Activated naive CD4-positive, alpha-beta T cell treated with anti-CD3 and anti-CD28 coated beads, Interleukin-2, amount 10 ng/mL, durations not matched to agents 7 days and 5 days (primary cell): ENCODE results near the gene OGFOD2.

Experiments
- CTCF ChIA-PET: fragments of 350-600 bp; sonication (Branson Sonifier 250); formaldehyde crosslinking; loops from one replicate; lab custom pipeline; 2021; ENCODE audit warnings: antibody characterized with exemption; lab: Charles Lee
- DNase-seq: peaks from one replicate; pipeline ENCODE4 v3.0.0-alpha.2; 2020
- H3K27ac Mint-ChIP-seq: one replicate; pipeline ENCODE4 v1.8.0; 2021; ENCODE audit warnings: mild to moderate bottlenecking, moderate library complexity, mixed read lengths
- H3K27me3 Mint-ChIP-seq: one replicate; pipeline ENCODE4 v1.8.0; 2021; ENCODE audit warnings: mild to moderate bottlenecking, mixed read lengths
- H3K36me3 Mint-ChIP-seq: one replicate; pipeline ENCODE4 v1.8.0; 2021; ENCODE audit warnings: mixed read lengths
- H3K4me1 Mint-ChIP-seq: one replicate; pipeline ENCODE4 v1.8.0; 2021; ENCODE audit warnings: mixed read lengths
- H3K4me3 Mint-ChIP-seq: one replicate; pipeline ENCODE4 v1.8.0; 2021; ENCODE audit warnings: mild to moderate bottlenecking, moderate library complexity, mixed read lengths
- H3K9me3 Mint-ChIP-seq: one replicate; pipeline ENCODE4 v1.8.0; 2021; ENCODE audit warnings: mixed read lengths

The OGFOD2 gene

GRCh38 chr12:122959566-122960192 is 15.4 kb upstream of the OGFOD2 start:
- CTCF ChIA-PET, result no interaction called here
- Mint-ChIP-seq H3K36me3 (no peaks in the 10 kb centered on the region), H3K27me3 (no peaks in the 10 kb centered on the region), H3K9me3 (no peaks in the 10 kb centered on the region), H3K27ac (no peak overlapping the region), H3K4me1 (peaks cover 8% of the 10 kb centered on the region), H3K4me3 (no peak overlapping the region)
- no peak for DNase-seq

GRCh38 chr12:122960193-122960569 is 14.9 kb upstream of the OGFOD2 start:
- Mint-ChIP-seq H3K36me3 (no peaks in the 10 kb centered on the region), H3K9me3 (no peaks in the 10 kb centered on the region), H3K4me3 (no peak overlapping the region), H3K27ac (no peak overlapping the region), H3K27me3 (no peaks in the 10 kb centered on the region), H3K4me1 (peaks cover 12% of the 10 kb centered on the region)
- CTCF ChIA-PET, result no interaction called here
- no peak for DNase-seq

DNA sequence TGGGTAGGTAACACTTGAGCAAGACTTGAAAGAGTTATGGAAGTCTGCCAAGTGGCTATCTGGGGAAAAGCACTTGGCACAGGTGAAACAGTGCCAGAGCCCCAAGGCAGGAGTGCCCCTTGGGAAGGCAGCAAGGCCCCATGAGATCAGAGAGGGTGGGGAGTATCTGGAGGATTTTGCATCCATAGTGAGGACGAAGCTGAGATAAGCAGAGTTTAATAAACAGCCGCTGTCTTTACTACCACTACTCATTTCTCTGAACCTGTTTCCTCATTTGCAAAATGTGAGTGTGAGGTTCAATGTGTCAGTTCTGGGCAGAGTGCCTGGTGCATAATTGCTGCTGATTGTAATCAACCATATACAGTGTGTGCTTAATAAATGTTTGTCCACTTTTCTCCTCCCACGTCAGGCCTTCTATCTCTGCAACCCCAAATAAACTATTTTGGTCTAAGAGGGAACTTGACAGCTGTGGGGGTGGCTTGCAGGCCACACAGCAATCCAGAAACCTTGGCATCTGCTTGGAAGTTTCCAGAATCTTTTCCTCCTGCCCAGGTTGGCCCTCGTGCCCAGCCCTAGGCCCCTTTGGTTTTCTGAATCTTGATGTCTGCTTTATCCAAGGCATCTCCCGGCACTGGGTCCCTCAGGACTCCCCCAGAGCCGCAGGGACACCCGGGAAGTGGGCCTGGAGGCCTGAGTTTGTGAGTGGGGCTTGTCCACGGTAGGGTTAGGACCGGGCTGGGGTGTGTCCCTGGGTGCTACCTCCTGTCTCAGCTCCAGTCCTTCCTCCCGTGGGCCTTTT is 13.3 kb upstream of the OGFOD2 start:
- CTCF ChIA-PET, result interaction anchor here (1.3 kb wide), 1 partner anchor 9 kb away, joined by 4 read pairs; no protein-coding TSS in a partner anchor
- no peak overlapping the region for H3K27ac Mint-ChIP-seq
- no peak for DNase-seq
- H3K4me1 Mint-ChIP-seq, result peaks cover 18% of the 10 kb centered on the region
- H3K9me3 Mint-ChIP-seq, result no peaks in the 10 kb centered on the region
- H3K36me3 Mint-ChIP-seq, result no peaks in the 10 kb centered on the region
- no peak overlapping the region for H3K4me3 Mint-ChIP-seq
- no peaks in the 10 kb centered on the region for H3K27me3 Mint-ChIP-seq

GRCh38 chr12:122963941-122964265 is 11.1 kb upstream of the OGFOD2 start:
- H3K9me3 Mint-ChIP-seq, result no peaks in the 10 kb centered on the region
- H3K4me3 Mint-ChIP-seq, result no peak overlapping the region
- peaks cover 19% of the 10 kb centered on the region for H3K4me1 Mint-ChIP-seq
- CTCF ChIA-PET, result interaction anchor here (1.0 kb wide), 1 partner anchor 11 kb away, joined by 3 read pairs; no protein-coding TSS in a partner anchor
- no peaks in the 10 kb centered on the region for H3K36me3 Mint-ChIP-seq
- no peak for DNase-seq
- no peak overlapping the region for H3K27ac Mint-ChIP-seq
- H3K27me3 Mint-ChIP-seq, result peaks cover 6% of the 10 kb centered on the region

GRCh38 chr12:122964439-122965257 is 10.4 kb upstream of the OGFOD2 start:
- CTCF ChIA-PET, result interaction anchor here (0.5 to 1.8 kb wide), 3 partner anchors 12 to 273 kb away, joined by 3 to 5 read pairs (median 3); no protein-coding TSS in a partner anchor
- Mint-ChIP-seq H3K36me3 (no peaks in the 10 kb centered on the region), H3K4me3 (peak overlapping the region; percentile 62), H3K9me3 (no peaks in the 10 kb centered on the region), H3K27me3 (peaks cover 6% of the 10 kb centered on the region), H3K27ac (no peak overlapping the region), H3K4me1 (peaks cover 19% of the 10 kb centered on the region)
- no peak for DNase-seq

GRCh38 chr12:122965321-122965751 is 9.7 kb upstream of the OGFOD2 start:
- H3K4me1 Mint-ChIP-seq, result peaks cover 19% of the 10 kb centered on the region
- no peak overlapping the region for H3K27ac Mint-ChIP-seq
- CTCF ChIA-PET, result interaction anchor here (0.5 to 1.8 kb wide), 3 partner anchors 105 to 272 kb away, joined by 3 to 6 read pairs (median 5); no protein-coding TSS in a partner anchor

DNA sequence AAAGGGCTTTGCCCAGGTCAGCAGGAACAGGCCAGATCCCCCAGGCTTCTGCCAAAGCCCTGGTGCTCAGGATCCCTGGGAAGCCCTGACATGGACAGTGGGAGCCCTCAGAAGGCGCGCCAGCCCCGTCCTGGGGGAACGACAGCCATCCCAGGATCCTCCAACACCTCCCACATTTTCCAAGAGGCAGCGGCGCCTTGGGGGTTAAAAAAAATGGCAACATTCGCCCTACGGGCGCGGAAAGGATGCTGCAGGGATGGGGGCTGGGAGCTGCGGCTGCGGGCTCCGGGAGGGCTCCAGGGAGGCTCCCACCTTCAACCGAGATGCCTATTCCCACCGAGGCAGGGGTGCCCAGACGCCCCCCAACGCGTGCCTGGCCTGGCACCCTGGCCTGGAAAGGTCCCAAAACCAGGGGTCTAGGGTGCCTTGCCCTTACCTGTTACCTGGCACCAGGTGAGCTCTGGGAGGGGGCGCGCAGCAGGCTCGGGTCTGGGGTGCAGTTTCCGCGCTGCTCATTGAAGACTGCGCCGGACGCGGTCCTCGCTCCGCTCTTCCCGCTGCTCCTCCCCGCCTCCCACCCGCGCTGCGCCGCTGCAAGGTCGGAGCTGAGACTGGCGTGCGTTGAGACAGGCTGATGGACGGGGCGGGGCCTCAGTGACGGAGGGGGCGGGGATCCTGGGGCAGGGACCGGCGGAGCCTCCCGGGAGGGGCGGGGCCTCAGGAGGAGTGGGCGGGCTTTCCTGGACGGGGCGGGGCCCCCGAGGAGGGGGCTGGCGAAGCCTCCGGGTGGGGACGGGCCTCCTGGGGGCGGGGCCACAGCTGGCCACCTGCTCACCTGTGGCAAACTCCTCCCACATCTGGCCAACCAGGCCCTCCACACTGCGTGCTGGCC is 8.9 kb upstream of the OGFOD2 start, which contains the start of gene ABCB9:
TSS of gene ABCB9 (minus strand) at position 613 of the 892 bp plus-strand sequence. CDS start 6,228 bp downstream, outside the sequence.
- peak within 1 kb of the TSS; percentile 65 for H3K27ac Mint-ChIP-seq
- CTCF ChIA-PET, result interaction anchor here (0.5 to 1.8 kb wide), 4 partner anchors 13 to 172 kb away, joined by 3 to 6 read pairs (median 4); no protein-coding TSS in a partner anchor
- H3K4me3 Mint-ChIP-seq, result peak within 1 kb of the TSS; percentile 62

More at GRCh38 chr12:122965321-122965751, 9.7 kb upstream of the OGFOD2 start:
- Mint-ChIP-seq H3K27me3 (peaks cover 6% of the 10 kb centered on the region), H3K9me3 (no peaks in the 10 kb centered on the region), H3K4me3 (peak overlapping the region; percentile 62), H3K36me3 (no peaks in the 10 kb centered on the region)
- DNase-seq, result no peak

DNA sequence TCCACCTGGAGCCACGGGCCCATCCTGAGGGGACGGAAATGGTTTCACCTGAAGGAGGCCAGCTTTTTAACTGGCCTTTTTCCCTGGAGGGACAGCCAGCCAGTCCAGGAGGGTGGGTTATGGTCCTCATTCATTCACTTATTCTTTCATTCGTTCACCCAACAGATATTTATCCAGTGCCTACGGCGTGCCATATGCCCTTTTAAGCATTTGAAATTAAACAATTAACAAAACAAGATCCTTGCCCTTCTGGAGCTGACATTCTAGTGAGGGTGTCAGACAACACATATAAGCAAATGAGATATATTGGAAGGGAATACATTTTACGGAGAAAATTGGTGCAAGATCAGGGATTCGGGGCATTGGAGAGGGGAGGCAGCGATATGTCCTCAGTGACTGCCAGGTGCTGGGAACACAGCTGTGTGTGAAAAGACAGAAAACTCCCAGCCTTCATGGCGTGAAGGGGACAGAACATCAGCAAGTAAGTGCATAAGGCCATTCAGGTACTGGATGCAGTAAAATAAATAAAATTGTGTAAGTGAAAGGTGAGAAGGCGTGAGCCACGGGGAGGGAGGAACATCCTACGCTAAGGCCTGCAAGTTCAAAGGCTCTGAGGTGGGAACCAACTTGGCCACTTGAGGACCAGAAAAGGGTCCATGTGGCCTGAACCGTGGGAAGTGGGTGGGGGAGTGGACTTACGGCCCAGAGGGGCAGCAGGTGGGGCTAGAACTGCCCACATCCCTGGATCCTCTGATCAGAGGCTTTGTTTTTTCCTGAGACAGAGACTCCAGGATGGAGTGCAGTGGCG is 8.1 kb upstream of the OGFOD2 start:
- Mint-ChIP-seq H3K4me1 (peaks cover 19% of the 10 kb centered on the region), H3K4me3 (no peak overlapping the region), H3K27me3 (peaks cover 6% of the 10 kb centered on the region), H3K36me3 (no peaks in the 10 kb centered on the region), H3K9me3 (no peaks in the 10 kb centered on the region), H3K27ac (no peak overlapping the region)
- CTCF ChIA-PET, result interaction anchor here (0.5 to 1.8 kb wide), 4 partner anchors 14 to 173 kb away, joined by 3 to 6 read pairs (median 4); no protein-coding TSS in a partner anchor
- no peak for DNase-seq

More for the DNA sequence above, 8.9 kb upstream of the OGFOD2 start, which contains the start of gene ABCB9:
- no peaks in the 10 kb centered on the region for H3K9me3 Mint-ChIP-seq
- H3K4me1 Mint-ChIP-seq, result peaks cover 19% of the 10 kb centered on the region
- no peaks in the 10 kb centered on the region for H3K36me3 Mint-ChIP-seq
- DNase-seq, result peak; percentile 97
- peaks cover 6% of the 10 kb centered on the region for H3K27me3 Mint-ChIP-seq

- no peak overlapping the region for H3K27ac Mint-ChIP-seq
- H3K36me3 Mint-ChIP-seq, result no peaks in the 10 kb centered on the region
- peaks cover 18% of the 10 kb centered on the region for H3K4me1 Mint-ChIP-seq
- H3K9me3 Mint-ChIP-seq, result no peaks in the 10 kb centered on the region
- DNase-seq, result no peak
- H3K27me3 Mint-ChIP-seq, result peaks cover 6% of the 10 kb centered on the region
- CTCF ChIA-PET, result interaction anchor here (0.8 kb wide), 1 partner anchor 107 kb away, joined by 3 read pairs; no protein-coding TSS in a partner anchor
- no peak overlapping the region for H3K4me3 Mint-ChIP-seq
Measured at GRCh38 chr12:122968104-122968503, 6.9 kb upstream of the OGFOD2 start.

DNA sequence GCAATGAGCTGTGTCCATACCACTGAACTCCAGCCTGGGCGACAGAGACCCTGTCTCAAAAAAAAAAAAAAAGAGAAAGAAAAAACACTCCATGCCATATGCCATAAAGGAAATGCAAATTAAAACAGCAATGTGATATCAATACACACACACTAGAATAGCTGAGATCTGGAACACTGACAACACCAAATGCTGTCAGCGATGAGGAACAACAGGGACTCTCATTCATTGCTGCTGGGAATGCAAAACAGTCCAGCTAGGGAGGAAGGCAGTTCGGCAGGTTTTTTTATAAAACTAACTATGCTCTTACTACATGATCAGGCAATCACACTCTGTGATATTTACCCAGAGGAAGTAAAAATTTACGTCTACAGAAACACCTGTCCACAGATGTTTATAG is 5.4 kb upstream of the OGFOD2 start:
- DNase-seq, result no peak
- Mint-ChIP-seq H3K27me3 (peaks cover 8% of the 10 kb centered on the region), H3K9me3 (no peaks in the 10 kb centered on the region), H3K36me3 (no peaks in the 10 kb centered on the region), H3K4me3 (no peak overlapping the region), H3K4me1 (peaks cover 23% of the 10 kb centered on the region), H3K27ac (no peak overlapping the region)
- CTCF ChIA-PET, result interaction anchor here (0.5 to 1.2 kb wide), 3 partner anchors 17 to 350 kb away, joined by 3 to 4 read pairs (median 3); no protein-coding TSS in a partner anchor

DNA sequence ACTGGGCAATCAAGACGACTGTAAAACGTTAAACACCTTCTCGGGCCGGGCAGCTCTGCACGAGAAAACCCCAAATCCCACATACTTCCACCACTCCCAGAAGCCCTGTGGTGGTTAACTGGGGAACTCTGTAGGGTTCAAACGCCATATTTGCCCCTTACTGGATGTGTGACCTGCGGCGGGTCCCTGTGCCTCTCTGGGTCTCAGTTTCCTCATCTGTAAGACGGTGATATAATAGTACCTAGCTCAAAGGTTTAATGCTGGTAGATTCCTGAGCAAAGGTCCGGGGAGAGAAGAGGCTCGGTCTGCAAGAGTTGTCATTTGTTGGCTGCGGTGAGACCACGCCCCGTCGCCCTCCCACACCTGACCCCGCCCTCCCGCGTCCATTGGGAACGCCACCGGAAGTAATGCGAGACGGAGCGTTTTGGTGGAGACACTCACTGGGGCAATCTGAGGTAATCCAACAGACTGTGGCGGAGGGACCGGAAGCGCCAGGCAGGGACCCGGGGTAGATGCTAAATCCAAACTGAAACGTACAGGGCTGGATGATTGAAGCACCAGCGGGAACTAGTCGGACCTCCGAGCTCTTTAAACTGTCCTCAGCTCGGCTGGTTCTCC is 661 bp upstream of the OGFOD2 start:
- Mint-ChIP-seq H3K36me3 (peaks cover 2% of the 10 kb centered on the region), H3K4me1 (peaks cover 41% of the 10 kb centered on the region), H3K9me3 (no peaks in the 10 kb centered on the region), H3K27ac (peak overlapping the region; percentile 100), H3K4me3 (peak overlapping the region; percentile 98), H3K27me3 (peaks cover 7% of the 10 kb centered on the region)
- CTCF ChIA-PET, result interaction anchor here (0.6 to 2.6 kb wide), 5 partner anchors 9 to 631 kb away, joined by 3 to 10 read pairs (median 3); no protein-coding TSS in a partner anchor
- DNase-seq, result peak; percentile 99
